AG04449 (cell line): ENCODE data around the gene QPRT.
"Not testable (repeated sequence)": the region's sequence is repeated elsewhere in the genome, so short reads cannot be mapped to it uniquely, and the experiment has no call there.

Experiments used
- CTCF ChIA-PET: fragments of 350-600 bp; formaldehyde crosslinking; extraction: SDS; loops from one replicate; lab custom pipeline; 2021; ENCODE audit warnings: antibody characterized with exemption; lab: Yijun Ruan, JAX
- POLR2A ChIA-PET: fragments of 400-600, 350-600 bp; formaldehyde crosslinking; extraction: SDS; loops from one replicate; lab custom pipeline; 2020; ENCODE audit warnings: antibody characterized with exemption, inconsistent platforms; lab: Yijun Ruan, JAX
- DNase-seq: peaks from one replicate; pipeline ENCODE4 v3.0.0-alpha.2; 2010; ENCODE audit warnings: low read depth, low spot score
- H3K4me3 ChIP-seq: 2 replicates; pipeline ENCODE4 v1.5.1; 2011; ENCODE audit warnings: low read depth, mild to moderate bottlenecking, control low read depth, low read length
- TF ChIP-seq, protein P1 (sequence below): IDR thresholded peaks from one replicate; pipeline ENCODE4 v1.5.1; 2011; ENCODE audit warnings: mild to moderate bottlenecking, moderate library complexity, low read length, control low read depth, inconsistent platforms; ENCODE audit not compliant: insufficient read depth; ENCODE audit errors: missing control alignments

The QPRT gene

DNA sequence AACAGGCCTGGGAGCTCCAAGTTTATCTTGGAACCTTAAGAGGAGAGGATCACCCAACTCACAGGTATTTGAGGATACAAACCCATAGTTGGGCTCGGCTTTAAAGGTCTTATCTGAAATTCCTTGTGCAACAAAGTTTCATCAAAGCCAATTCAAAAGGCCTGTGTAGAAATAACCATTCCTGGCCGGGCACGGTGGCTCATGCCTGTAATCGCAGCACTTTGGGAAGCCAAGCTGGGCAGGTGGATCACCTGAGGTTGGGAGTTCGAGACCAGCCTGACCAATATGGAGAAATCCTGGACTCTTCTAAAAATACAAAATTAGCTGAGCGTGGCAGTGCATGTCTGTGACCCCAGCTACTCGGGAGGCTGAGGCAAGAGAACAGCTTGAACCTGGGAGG is 38.1 kb downstream of the QPRT start:
- ChIA-PET CTCF (interaction anchor here (0.8 to 10.9 kb wide), 4 partner anchors 10 to 23 kb away, joined by 3 to 124 read pairs (median 4); no protein-coding TSS in a partner anchor), POLR2A (no interaction called here)
- no peak for DNase-seq
- no peak overlapping the region for H3K4me3 ChIP-seq
- TF ChIP-seq, protein P1, sequence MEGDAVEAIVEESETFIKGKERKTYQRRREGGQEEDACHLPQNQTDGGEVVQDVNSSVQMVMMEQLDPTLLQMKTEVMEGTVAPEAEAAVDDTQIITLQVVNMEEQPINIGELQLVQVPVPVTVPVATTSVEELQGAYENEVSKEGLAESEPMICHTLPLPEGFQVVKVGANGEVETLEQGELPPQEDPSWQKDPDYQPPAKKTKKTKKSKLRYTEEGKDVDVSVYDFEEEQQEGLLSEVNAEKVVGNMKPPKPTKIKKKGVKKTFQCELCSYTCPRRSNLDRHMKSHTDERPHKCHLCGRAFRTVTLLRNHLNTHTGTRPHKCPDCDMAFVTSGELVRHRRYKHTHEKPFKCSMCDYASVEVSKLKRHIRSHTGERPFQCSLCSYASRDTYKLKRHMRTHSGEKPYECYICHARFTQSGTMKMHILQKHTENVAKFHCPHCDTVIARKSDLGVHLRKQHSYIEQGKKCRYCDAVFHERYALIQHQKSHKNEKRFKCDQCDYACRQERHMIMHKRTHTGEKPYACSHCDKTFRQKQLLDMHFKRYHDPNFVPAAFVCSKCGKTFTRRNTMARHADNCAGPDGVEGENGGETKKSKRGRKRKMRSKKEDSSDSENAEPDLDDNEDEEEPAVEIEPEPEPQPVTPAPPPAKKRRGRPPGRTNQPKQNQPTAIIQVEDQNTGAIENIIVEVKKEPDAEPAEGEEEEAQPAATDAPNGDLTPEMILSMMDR = no peak

DNA sequence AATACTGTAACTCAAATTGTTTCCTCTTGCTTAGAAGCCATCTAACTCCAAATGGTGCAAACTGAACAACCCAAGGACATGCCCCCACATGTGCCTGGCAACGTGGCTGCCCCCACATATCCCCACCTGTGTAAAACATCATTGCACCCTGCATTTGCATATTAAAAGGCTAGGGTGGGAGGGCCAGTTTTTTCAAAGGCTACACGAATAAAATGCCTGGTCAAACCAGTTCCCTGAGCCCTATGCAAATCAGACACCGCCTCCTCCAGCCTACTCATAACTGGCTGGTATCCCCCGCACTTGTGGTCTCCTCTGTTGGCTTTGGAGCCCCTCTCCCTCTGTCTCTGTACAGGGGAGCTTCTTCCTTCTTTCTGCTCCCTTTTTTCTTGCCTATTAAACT is 40.1 kb downstream of the QPRT start:
- TF ChIP-seq, protein P1 = no peak
- CTCF ChIA-PET = interaction anchor here (1.3 to 10.9 kb wide), 3 partner anchors 11 to 313 kb away, joined by 5 to 124 read pairs (median 6); no protein-coding TSS in a partner anchor
- DNase-seq = no peak
- POLR2A ChIA-PET = no interaction called here
- H3K4me3 ChIP-seq = no peak overlapping the region

GRCh38 chr16:29720703-29721102 is 41.7 kb downstream of the QPRT start:
- CTCF ChIA-PET = interaction anchor here (1.1 to 5.7 kb wide), 5 partner anchors 8 to 29 kb away, joined by 3 to 50 read pairs (median 4); no protein-coding TSS in a partner anchor
- POLR2A ChIA-PET = no interaction called here
- no peak overlapping the region for H3K4me3 ChIP-seq
- TF ChIP-seq, protein P1 = no peak
- no peak for DNase-seq

- H3K4me3 ChIP-seq, DNase-seq, POLR2A ChIA-PET: not testable (repeated sequence)
- CTCF ChIA-PET = interaction anchor here (0.6 to 5.7 kb wide), 5 partner anchors 8 to 37 kb away, joined by 3 to 50 read pairs (median 4); no protein-coding TSS in a partner anchor
- TF ChIP-seq, protein P1 = peak; percentile 64
Observed at GRCh38 chr16:29721167-29721879, 42.3 kb downstream of the QPRT start.

DNA sequence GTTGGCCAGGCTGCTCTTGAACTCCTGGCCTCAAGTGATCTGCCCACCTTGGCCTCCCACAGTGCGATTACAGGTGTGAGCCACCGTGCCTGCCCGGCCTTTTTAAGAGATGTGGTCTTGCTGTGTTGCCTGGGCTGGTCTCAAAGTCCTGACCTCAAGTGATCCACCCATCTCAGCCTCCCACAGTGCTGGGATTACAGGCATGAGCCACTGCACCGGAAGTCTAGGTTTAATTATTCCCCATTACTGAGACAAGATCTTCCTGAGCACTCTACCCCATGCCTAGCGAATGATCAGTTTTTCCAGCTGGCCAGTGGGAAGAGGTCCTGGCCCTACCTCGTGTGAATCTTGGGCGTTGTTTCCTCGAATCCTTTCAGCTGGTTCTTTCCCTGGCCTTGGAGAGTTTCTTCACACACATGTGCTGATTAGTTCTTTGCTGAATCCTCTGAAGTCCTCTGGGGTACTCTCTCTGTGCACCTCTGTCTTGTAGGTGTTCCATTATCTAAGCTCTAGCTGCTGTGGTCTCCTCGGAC is 47.9 kb downstream of the QPRT start:
- no peak overlapping the region for H3K4me3 ChIP-seq
- POLR2A ChIA-PET = no interaction called here
- TF ChIP-seq, protein P1 = no peak
- CTCF ChIA-PET = interaction anchor here (0.6 to 5.0 kb wide), 7 partner anchors 10 to 304 kb away, joined by 3 to 35 read pairs (median 4); partner anchors contain the start of gene TLCD3B
- DNase-seq = no peak

- CTCF ChIA-PET = interaction anchor here (1.1 to 5.0 kb wide), 6 partner anchors 11 to 304 kb away, joined by 3 to 35 read pairs (median 4); partner anchors contain the start of gene TLCD3B
Observed at GRCh38 chr16:29727452-29727851, 48.5 kb downstream of the QPRT start.

More at GRCh38 chr16:29727452-29727851, 48.5 kb downstream of the QPRT start:
- H3K4me3 ChIP-seq = no peak overlapping the region
- no peak for DNase-seq
- POLR2A ChIA-PET = no interaction called here
- TF ChIP-seq, protein P1 = no peak
